Measurements from ENCODE around the gene TCEAL1.
"Not testable (repeated sequence)": the region's sequence is repeated elsewhere in the genome, so short reads cannot be mapped to it uniquely, and the experiment has no call there.

TCEAL1 gene

GRCh38 chrX:103628386-103629317 is at the start of gene TCEAL1:
TCEAL1 (plus strand) TSS chrX:103628975; CDS start chrX:103629917, 942 bp downstream.
- DNase-seq (ENCODE audit: low read depth in 2 of 2), result no peak

DNA sequence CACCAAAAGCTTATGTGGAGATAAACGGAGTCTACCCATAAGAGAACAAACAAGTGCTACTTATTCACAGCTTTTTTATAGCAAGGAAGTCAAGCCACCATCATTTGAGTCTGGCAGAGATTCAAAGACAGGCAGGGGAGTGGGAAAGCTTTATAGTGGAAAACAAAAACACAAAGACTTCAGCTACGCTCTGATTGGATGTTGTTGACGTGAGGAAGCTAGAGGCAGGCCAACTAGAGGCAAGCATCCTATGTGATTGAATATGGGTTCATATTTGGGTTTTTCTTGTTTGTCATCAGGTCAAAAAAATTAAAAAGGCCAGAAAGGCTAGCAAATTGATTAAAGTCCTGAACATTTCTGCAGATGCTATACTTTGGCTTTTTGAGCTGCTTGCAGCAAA is 44.2 kb upstream of the TCEAL1 start:
- DNase-seq (ENCODE audit: low read depth in 2 of 2), result no peak

DNA sequence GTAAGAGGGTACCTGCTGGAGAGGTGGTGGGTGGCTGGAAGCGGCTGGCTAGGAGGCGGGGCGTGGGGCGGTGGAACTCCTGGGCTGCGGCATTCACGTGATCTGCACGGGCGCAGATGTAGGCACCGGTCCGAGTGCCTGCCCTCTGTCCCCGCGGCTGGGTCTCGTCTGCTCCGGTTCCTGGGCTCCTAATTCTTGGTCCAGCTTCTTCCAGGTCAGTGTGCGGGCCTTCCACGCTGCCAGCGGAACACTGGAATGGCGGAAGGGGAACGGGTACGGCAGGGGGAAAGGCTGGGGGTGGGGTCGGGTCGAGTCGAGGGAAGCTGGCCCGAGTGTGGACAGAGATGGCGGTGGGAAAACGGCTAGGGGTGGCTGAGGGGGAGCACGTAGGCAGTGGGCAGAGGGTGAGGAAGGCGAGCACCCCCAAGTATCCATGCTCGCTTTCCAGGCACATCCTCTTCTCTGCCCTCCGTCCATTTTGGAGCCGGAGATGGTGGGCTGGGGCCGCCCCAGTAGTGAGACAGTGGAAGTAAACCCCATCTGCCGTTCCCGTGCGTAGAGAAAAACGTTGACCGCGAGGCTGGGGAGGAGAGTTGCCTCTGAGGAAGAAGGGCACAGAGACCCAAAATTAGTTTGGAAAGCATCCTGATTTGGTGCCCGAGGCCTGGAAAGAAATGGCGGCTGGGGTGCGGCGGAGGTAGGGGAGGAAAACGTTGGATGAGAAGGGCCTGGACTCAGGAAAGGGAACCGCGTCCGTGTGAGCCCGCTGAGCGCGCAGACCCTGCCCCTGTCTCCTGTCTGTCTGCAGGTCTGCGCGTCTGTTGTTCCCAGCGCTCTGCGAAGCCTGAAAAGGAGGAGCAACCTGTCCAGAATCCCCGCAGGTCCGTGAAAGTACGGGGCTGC is 43.1 kb upstream of the TCEAL1 start, which contains the start of gene TCEAL4:
Gene TCEAL4 (plus strand): TSS at position 105 of the 903 bp plus-strand sequence. CDS start 1,161 bp downstream, outside the sequence.
- no peak for DNase-seq (ENCODE audit: low read depth in 2 of 2)

DNA sequence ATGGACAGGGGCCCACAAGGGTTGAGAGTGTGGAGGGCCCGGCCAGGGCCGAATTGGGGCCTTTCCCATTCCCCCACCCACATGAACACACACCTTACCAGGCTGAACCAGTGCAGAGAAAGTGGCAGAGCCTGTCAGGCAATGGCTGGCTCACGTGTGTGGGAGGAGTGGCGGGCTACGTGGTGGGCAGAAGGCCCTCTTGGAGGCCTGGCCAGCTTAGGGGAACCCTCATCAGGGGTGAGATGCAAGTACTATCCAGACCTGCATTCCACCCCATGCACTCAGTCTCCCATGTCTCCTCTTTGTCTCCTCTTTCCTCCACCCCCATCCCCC is 42.5 kb upstream of the TCEAL1 start:
- no peak for DNase-seq (ENCODE audit: low read depth in 2 of 2)

DNA sequence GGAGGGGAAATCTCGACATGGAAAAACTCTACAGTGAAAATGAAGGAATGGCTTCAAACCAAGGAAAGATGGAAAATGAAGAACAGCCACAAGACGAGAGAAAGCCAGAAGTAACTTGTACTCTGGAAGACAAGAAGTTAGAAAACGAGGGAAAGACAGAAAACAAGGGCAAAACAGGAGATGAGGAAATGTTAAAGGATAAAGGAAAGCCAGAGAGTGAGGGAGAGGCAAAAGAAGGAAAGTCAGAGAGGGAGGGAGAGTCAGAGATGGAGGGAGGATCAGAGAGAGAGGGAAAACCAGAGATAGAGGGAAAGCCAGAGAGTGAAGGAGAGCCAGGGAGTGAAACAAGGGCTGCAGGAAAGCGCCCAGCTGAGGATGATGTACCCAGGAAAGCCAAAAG is 42.1 kb upstream of the TCEAL1 start:
- DNase-seq (ENCODE audit: low read depth in 2 of 2), result no peak

- not testable (repeated sequence) for DNase-seq (ENCODE audit: low read depth in 2 of 2)
Observed at GRCh38 chrX:103592295-103592694, 36.5 kb upstream of the TCEAL1 start.

DNA sequence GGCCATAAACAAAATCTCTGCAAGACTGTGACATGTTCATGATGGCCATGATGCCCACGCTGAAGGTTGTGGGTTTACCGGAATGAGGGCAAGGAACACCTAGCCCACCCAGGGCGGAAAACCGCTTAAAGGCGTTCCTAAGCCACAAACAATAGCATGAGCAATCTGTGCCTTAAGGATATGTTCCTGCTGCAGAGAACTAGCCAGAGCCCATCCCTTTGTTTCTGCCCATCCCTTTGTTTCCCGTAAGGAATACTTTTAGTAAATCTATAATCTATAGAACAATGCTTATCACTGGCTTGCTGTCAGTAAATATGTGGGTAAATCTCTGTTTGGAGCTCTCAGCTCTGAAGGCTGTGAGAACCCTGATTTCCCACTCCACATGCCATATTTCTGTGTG is 33.6 kb upstream of the TCEAL1 start:
- not testable (repeated sequence) for DNase-seq (ENCODE audit: low read depth in 2 of 2)

DNA sequence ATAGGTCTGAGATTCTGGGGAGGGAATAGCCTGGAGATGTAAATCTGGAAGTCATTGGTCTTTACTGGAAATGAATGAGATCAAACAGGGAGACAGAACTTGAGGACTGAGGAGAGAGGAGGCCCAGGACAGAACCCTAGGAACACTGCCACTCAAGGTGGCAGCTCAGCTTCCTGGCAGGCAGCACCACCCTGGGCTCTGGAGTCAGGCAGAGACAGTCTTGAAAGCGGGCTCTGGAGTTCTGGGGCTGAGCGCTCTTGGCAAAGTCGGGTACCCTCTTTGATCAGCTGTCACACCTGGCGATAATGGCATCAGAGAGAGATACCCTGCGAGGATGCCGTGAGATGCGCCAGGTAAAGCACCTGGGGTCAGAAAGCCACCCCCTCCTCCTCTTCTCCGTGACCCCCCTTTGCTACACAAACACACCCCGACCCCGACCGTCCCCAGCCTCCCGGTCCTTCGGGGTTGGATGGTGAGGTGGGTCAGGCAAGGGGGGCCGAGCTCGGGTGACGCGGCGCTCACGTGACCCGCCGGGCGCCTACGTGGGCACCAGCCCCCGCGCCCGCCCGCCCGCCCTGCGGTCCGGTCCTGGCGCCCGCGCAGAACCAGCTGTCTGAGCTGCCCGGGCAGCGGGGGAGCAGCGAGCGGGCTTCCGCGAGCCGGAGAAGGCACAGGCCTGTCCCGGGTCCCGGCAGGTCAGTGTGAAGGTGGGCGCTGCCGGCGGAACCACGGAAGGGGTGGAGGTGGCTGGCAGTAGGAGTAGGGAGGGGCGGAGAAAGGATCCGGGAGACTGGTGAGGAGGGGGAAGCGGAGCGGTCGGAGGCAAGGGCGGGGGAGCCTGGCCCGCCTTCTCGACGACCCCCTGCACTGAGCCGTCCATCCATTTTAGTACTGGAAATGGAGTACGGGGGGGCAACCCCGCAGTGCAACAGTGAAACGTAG is 21.1 kb upstream of the TCEAL1 start, which contains the start of gene TCEAL3:
Gene TCEAL3 (plus strand): TSS at position 600 of the 942 bp plus-strand sequence. CDS start 1,102 bp downstream, outside the sequence.
- no peak for DNase-seq (ENCODE audit: low read depth in 2 of 2)

- no peak for DNase-seq (ENCODE audit: low read depth in 2 of 2)
Observed at GRCh38 chrX:103608306-103608963, 20.3 kb upstream of the TCEAL1 start.

GRCh38 chrX:103610282-103610681 is 18.5 kb upstream of the TCEAL1 start:
- DNase-seq (ENCODE audit: low read depth in 2 of 2), result no peak

- no peak for DNase-seq (ENCODE audit: low read depth in 2 of 2)
Observed at GRCh38 chrX:103613362-103613890, 15.3 kb upstream of the TCEAL1 start.

DNA sequence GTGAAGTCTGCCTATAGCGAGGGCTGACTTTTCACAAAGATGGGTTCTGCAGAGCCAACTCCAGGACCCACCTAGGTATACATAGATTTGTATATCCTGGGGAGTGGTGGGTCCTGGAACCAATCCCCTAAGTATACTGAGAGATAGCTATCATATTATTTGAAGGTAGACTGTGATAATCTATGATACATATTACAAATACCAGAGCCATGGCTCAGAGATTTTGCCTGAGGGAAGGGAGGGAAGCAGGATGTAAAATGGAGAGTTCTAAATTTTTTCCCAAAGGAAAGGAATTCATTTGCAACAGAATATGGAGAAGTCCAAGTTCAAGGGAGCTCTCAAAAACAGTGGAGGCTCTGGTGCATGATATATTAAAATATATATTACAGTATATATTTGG is 13.8 kb upstream of the TCEAL1 start:
- DNase-seq (ENCODE audit: low read depth in 2 of 2), result no peak

DNA sequence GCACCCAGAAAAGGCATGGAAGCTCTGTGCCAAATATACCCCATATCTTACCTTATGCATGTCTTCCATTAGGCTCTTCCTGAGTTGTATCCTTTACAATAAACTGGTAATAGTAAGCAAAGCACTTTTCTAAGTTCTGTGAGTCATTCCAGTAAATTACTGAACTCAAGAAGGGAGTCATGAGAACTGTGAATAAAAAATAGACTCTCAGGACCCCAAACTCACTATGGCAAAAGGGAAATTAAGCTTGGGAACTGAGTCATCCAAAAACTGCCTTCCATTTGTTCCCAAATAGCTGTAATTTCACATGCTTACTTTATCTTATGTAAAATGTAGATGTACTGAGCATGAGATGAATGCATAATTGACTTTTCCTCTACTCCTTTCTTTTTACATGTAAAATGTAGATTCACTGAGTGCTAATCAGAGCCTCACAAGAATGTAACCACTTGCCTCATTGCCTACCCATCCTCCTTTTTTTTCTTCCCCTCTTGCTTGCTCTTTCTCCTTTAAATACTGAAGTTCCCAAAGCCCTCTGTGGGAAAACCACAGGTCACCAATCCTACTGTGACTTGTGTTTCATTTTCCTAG is 12.9 kb upstream of the TCEAL1 start:
- DNase-seq (ENCODE audit: low read depth in 2 of 2), result no peak

GRCh38 chrX:103616676-103617186 is 12.0 kb upstream of the TCEAL1 start:
- no peak for DNase-seq (ENCODE audit: low read depth in 2 of 2)

GRCh38 chrX:103624111-103624510 is 4.7 kb upstream of the TCEAL1 start:
- DNase-seq (ENCODE audit: low read depth in 2 of 2), result no peak

- DNase-seq (ENCODE audit: low read depth in 2 of 2), result no peak
Observed at GRCh38 chrX:103626855-103627254, 1.9 kb upstream of the TCEAL1 start.

GRCh38 chrX:103629318-103630170 is 769 bp downstream of the TCEAL1 start:
- DNase-seq (ENCODE audit: low read depth in 2 of 2), result no peak

DNA sequence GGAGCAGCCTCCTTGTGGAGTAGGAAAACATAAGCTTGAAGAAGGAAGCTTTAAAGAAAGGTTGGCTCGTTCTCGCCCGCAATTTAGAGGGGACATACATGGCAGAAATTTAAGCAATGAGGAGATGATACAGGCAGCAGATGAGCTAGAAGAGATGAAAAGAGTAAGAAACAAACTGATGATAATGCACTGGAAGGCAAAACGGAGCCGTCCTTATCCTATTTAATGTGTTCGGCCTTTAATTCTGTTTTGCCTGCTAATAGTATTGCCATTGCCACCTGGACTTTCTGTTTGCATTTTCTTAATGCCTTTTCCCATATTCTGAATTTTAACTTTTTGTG is 1.4 kb downstream of the TCEAL1 start:
- no peak for DNase-seq (ENCODE audit: low read depth in 2 of 2)

GRCh38 chrX:103631145-103631544 is 2.4 kb downstream of the TCEAL1 start:
- DNase-seq (ENCODE audit: low read depth in 2 of 2), result no peak
